Stomach (tissue), 4 donors: ENCODE data around the gene FSTL3.

Experiments used
- CTCF ChIP-seq, 7 experiments: fragments of 450-650 bp in 4 of 7; fragments of 200-600 bp in 3 of 7; sonication (generic) in 3 of 7; IDR thresholded peaks; one replicate each; pipeline ENCODE4 v1.5.1; 2016 to 2019; ENCODE audit warnings: antibody characterized with exemption in 7 of 7, control low read depth in 2 of 7, mild to moderate bottlenecking in 1 of 7
- POLR2A ChIP-seq, 4 donors: fragments of 450-650 bp; IDR thresholded peaks; one replicate each; pipeline ENCODE4 v1.6.1; 2016; ENCODE audit warnings: antibody characterized with exemption in 4 of 4, control low read depth in 2 of 4, mild to moderate bottlenecking in 1 of 4, moderate library complexity in 1 of 4

GRCh38 chr19:648904-649801 is 27.0 kb upstream of the FSTL3 start:
- TF ChIP-seq CTCF (IDR thresholded peaks at IDR 0.05) (no peak), POLR2A (IDR thresholded peaks at IDR 0.05) (no peak)
